Measurements from ENCODE around the gene KCTD14. TPM values are rescaled to one million over a fixed set of nuclear protein-coding genes. Genes with fewer than 3 reads are reported as not detected.

KCTD14 gene
- total RNA-seq, 2 donors from 2014 or later: 3.6 to 16.8 TPM

DNA sequence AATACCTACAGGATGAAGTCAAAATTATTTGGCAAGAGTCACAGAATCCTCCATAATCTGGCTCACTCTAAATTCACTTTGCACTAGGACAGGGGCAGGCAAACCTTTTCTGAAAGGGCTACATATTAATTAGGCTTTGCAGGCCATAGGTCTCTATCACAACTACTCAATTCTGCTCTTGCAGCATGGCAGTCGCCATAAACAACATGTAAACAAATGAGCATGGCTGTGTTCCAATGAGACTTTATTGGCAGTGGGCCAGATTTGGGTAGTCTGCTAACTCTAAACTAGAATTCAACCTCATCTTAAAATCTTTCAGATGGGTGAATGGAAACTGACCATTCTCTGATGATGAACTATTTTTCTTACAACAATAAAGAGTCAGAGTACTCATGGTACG, 46.4 kb upstream of the KCTD14 start:
- H3K4me3 ChIP-seq: no peak overlapping the region
- peaks cover 0 to 3% of the 10 kb centered on the region in 2 donors for H3K36me3 ChIP-seq
- WGBS: 48% methylated on average over 2 of the region's 2 CpGs
- no peaks in the 10 kb centered on the region for H3K4me1 ChIP-seq (replicated peaks)
- H3K27me3 ChIP-seq (replicated peaks; ENCODE audit: insufficient read depth): no peaks in the 10 kb centered on the region
- intact Hi-C loops (cut with DNase I): no loop called here
- H3K27ac ChIP-seq: no peak overlapping the region
- DNase-seq (ENCODE audit: low spot score): no peak
- TF ChIP-seq, protein P1, sequence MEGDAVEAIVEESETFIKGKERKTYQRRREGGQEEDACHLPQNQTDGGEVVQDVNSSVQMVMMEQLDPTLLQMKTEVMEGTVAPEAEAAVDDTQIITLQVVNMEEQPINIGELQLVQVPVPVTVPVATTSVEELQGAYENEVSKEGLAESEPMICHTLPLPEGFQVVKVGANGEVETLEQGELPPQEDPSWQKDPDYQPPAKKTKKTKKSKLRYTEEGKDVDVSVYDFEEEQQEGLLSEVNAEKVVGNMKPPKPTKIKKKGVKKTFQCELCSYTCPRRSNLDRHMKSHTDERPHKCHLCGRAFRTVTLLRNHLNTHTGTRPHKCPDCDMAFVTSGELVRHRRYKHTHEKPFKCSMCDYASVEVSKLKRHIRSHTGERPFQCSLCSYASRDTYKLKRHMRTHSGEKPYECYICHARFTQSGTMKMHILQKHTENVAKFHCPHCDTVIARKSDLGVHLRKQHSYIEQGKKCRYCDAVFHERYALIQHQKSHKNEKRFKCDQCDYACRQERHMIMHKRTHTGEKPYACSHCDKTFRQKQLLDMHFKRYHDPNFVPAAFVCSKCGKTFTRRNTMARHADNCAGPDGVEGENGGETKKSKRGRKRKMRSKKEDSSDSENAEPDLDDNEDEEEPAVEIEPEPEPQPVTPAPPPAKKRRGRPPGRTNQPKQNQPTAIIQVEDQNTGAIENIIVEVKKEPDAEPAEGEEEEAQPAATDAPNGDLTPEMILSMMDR (IDR thresholded peaks at IDR 0.05): no peak
- TF ChIP-seq POLR2A (IDR thresholded peaks at IDR 0.05) (no peak), POLR2AphosphoS5 (IDR thresholded peaks at IDR 0.05) (no peak)
- no peaks in the 10 kb centered on the region for H3K9me3 ChIP-seq

DNA sequence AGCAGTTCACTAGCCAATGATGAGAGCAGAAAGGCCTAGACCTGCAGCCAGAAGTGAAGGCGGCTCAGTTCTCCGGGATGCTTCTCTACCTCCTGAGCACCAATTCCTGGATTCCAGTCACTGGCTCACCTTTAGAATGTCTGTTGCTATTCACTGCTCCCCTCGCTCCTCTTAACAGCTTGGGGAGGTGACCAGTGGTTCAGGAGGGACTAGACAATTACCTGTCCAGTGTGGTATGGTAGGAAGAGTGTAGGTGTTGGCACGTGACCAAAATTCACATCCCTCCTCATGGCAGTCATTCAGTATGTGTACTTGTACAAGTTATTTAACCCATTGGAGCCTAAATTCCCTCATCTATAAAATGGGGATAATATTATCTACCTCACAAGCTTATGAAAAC, 44.6 kb upstream of the KCTD14 start:
- intact Hi-C loops (cut with DNase I): no loop called here
- TF ChIP-seq POLR2AphosphoS5 (IDR thresholded peaks at IDR 0.05): no peak
- TF ChIP-seq, protein P1 (IDR thresholded peaks at IDR 0.05): no peak
- H3K36me3 ChIP-seq: peaks cover 0 to 3% of the 10 kb centered on the region in 2 donors
- H3K9me3 ChIP-seq: no peaks in the 10 kb centered on the region
- no peaks in the 10 kb centered on the region for H3K27me3 ChIP-seq (replicated peaks; ENCODE audit: insufficient read depth)
- WGBS: 82% methylated on average over 4 of the region's 4 CpGs
- H3K4me3 ChIP-seq: no peak overlapping the region
- DNase-seq (ENCODE audit: low spot score): no peak
- H3K4me1 ChIP-seq (replicated peaks): no peaks in the 10 kb centered on the region
- H3K27ac ChIP-seq: no peak overlapping the region

DNA sequence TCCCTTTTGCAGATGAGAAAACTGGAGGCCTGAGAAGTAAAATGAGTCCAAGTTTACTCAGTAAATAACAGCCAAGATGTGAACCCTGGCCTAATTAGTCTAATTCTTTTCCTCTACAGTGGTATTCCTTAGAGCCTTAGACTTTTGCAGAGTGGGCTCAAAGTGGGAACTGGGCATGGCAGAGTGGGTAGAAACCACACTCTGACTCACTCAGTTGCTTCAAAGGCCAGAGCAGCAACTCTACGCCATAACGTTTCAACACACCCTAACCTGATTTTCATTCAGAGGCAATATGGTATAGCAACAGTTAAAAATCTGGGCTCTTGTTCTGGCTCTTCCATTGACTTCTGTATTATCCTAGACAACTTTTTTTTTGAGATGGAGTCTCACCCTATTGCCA, 43.4 kb upstream of the KCTD14 start:
- intact Hi-C loops (cut with DNase I): no loop called here
- no peaks in the 10 kb centered on the region for H3K4me1 ChIP-seq (replicated peaks)
- DNase-seq (ENCODE audit: low spot score): no peak
- 79% methylated on average over 2 of the region's 2 CpGs for WGBS
- H3K27me3 ChIP-seq (replicated peaks; ENCODE audit: insufficient read depth): no peaks in the 10 kb centered on the region
- H3K27ac ChIP-seq: no peak overlapping the region
- H3K4me3 ChIP-seq: no peak overlapping the region
- TF ChIP-seq POLR2AphosphoS5 (IDR thresholded peaks at IDR 0.05) (no peak), POLR2A (IDR thresholded peaks at IDR 0.05) (no peak)
- TF ChIP-seq, protein P1 (IDR thresholded peaks at IDR 0.05): no peak
- H3K9me3 ChIP-seq: no peaks in the 10 kb centered on the region
- H3K36me3 ChIP-seq: peaks cover 0 to 3% of the 10 kb centered on the region in 2 donors

DNA sequence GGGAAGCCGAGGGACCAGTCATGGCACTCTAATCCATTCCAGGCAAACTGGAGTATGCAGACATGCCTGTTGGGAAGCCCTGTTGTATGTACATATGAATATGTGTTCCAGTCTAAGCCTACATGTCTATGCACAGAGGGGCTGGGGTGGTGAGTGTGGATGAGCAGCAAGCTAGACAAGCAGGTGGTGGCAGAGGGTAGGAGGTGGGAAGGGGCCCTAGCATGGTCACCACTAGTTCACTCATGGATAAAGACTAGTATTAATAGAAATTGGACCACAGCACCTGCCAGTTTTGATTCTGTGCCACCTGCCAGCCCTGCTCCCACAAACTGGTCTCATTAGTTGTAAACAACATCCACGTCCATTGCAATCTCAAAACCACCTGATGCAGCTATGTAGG, 42.1 kb upstream of the KCTD14 start:
- WGBS: 92% methylated on average over 2 of the region's 2 CpGs
- Histone ChIP-seq H3K9me3 (no peaks in the 10 kb centered on the region), H3K36me3 (peaks cover 0 to 3% of the 10 kb centered on the region in 2 donors), H3K4me1 (replicated peaks) (no peaks in the 10 kb centered on the region), H3K27me3 (replicated peaks; ENCODE audit: insufficient read depth) (no peaks in the 10 kb centered on the region), H3K27ac (no peak overlapping the region), H3K4me3 (no peak overlapping the region)
- no peak for DNase-seq (ENCODE audit: low spot score)
- TF ChIP-seq, protein P1 (IDR thresholded peaks at IDR 0.05): no peak
- TF ChIP-seq POLR2A (IDR thresholded peaks at IDR 0.05): no peak
- no peak for TF ChIP-seq POLR2AphosphoS5 (IDR thresholded peaks at IDR 0.05)
- intact Hi-C loops (cut with DNase I): no loop called here

DNA sequence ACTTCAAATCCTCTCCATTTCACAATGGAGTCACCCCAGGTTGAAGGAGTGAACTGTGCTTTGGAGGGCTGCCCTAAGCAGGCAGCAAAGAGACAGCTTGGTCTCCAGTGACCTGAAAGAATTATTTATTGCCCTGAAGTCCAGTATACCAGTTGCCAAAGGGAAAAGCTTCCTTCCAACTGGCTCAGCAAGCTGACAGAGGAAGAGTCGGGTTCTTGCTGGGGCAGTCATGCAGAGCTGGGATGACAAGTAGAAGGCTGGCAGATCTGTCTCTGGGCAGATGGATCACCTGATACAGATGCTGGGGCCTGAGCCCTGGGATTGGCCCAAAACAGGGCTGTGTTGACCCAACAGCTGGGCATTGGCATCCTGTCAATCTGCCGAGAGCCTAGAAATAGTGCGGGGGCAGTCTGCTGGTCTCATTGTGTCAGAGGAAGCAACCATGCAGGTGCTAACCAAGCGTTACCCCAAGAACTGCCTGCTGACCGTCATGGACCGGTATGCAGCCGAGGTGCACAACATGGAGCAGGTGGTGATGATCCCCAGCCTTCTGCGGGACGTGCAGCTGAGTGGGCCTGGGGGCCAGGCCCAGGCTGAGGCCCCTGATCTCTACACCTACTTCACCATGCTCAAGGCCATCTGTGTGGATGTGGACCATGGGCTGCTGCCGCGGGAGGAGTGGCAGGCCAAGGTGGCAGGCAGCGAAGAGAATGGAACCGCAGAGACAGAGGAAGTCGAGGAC, 40.5 kb upstream of the KCTD14 start, which contains the start of gene THRSP:
Gene THRSP, plus strand, starts transcription at position 422 of the 742 bp plus-strand sequence. Its CDS starts 21 bp downstream, at position 443.
- Histone ChIP-seq H3K27me3 (replicated peaks; ENCODE audit: insufficient read depth) (no peaks in the 10 kb centered on the region), H3K27ac (no peak within 1 kb of the TSS), H3K4me1 (replicated peaks) (no peaks in the 10 kb centered on the region), H3K9me3 (no peaks in the 10 kb centered on the region), H3K4me3 (no peak within 1 kb of the TSS), H3K36me3 (no peaks in the 10 kb centered on the region)
- no peak for TF ChIP-seq POLR2A (IDR thresholded peaks at IDR 0.05)
- TF ChIP-seq, protein P1 (IDR thresholded peaks at IDR 0.05): no peak
- no peak for TF ChIP-seq POLR2AphosphoS5 (IDR thresholded peaks at IDR 0.05)
- DNase-seq (ENCODE audit: low spot score): no peak
- intact Hi-C loops (cut with DNase I): no loop called here
- WGBS: 90% methylated on average over 14 of the region's 14 CpGs
